PC-9 (cell line): ENCODE results near the gene GATA1. TPM values are rescaled to one million over a fixed set of nuclear protein-coding genes. Genes with fewer than 3 reads are reported as not detected.
A peak's percentile ranks its signal among the peaks of the same experiment; 100 is the strongest.

ENCODE experiments used
- BruUV-seq: library from RNA; stranded (reverse); fragments of 400-500 nt; replicated peaks from 2 replicates; lab custom pipeline; 2021; lab: Mats Ljungman, UMichigan
- CTCF ChIA-PET: fragments of 300-600 bp; sonication (Branson Sonifier 250); formaldehyde crosslinking; loops from one replicate; lab custom pipeline; 2022; ENCODE audit warnings: antibody characterized with exemption; lab: Charles Lee
- POLR2A ChIA-PET: fragments of 300-600 bp; sonication (Branson Sonifier 250); formaldehyde crosslinking; loops from one replicate; lab custom pipeline; 2022; ENCODE audit warnings: antibody characterized with exemption; ENCODE audit not compliant: unreplicated experiment; lab: Charles Lee
- DNase-seq, 2 experiments: peaks; one replicate each; pipeline versions ENCODE4 v3.0.0 to v3.0.0-alpha.2; 2015 to 2022; ENCODE audit warnings: mixed read lengths in 1 of 2
- H2AFZ ChIP-seq: fragments of 200-600 bp; sonication (generic); 2 replicates; pipeline ENCODE4 v1.8.1; 2017; ENCODE audit warnings: antibody characterized with exemption
- H3F3A ChIP-seq: fragments of 200-600 bp; sonication (generic); 2 replicates; pipeline ENCODE4 v1.8.1; 2017; ENCODE audit warnings: antibody characterized with exemption, mild to moderate bottlenecking, low read depth; ENCODE audit not compliant: insufficient read depth
- H3K27ac ChIP-seq: fragments of 200-600 bp; sonication (generic); 2 replicates; pipeline ENCODE4 v1.6.1; 2016; ENCODE audit warnings: mixed run types
- H3K27me3 ChIP-seq: fragments of 200-600 bp; sonication (generic); 2 replicates; pipeline ENCODE4 v1.6.1; 2016; ENCODE audit warnings: low read depth, mixed run types; ENCODE audit not compliant: insufficient read depth
- H3K36me3 ChIP-seq: fragments of 200-600 bp; sonication (generic); 2 replicates; pipeline ENCODE4 v1.6.1; 2016; ENCODE audit warnings: low read depth, mixed run types
- H3K4me1 ChIP-seq: fragments of 200-600 bp; sonication (generic); replicated peaks from 2 replicates; pipeline ENCODE4 v1.6.1; 2016; ENCODE audit warnings: mixed run types; ENCODE audit not compliant: insufficient read depth
- H3K4me2 ChIP-seq: fragments of 200-600 bp; sonication (generic); 2 replicates; pipeline ENCODE4 v1.6.1; 2017; ENCODE audit warnings: mixed run types
- H3K4me3 ChIP-seq: fragments of 200-600 bp; sonication (generic); 2 replicates; pipeline ENCODE4 v1.6.1; 2016; ENCODE audit warnings: mixed run types
- H3K79me2 ChIP-seq: fragments of 200-600 bp; sonication (generic); 2 replicates; pipeline ENCODE4 v1.6.1; 2017; ENCODE audit warnings: low read depth, mixed run types
- H3K9me2 ChIP-seq: fragments of 200-600 bp; sonication (generic); 2 replicates; pipeline ENCODE4 v1.8.1; 2017; ENCODE audit warnings: mild to moderate bottlenecking; ENCODE audit not compliant: insufficient read depth
- H3K9me3 ChIP-seq: fragments of 200-600 bp; sonication (generic); 2 replicates; pipeline ENCODE4 v1.8.1; 2016; ENCODE audit warnings: low read depth; ENCODE audit not compliant: insufficient read depth
- H4K20me1 ChIP-seq: fragments of 200-600 bp; sonication (generic); 2 replicates; pipeline ENCODE4 v1.8.1; 2017; ENCODE audit not compliant: insufficient read depth
- EZH2 ChIP-seq: fragments of 200-600 bp; sonication (generic); IDR thresholded peaks from 2 replicates; pipeline ENCODE4 v1.8.0; 2017; ENCODE audit warnings: antibody characterized with exemption, low read depth
- intact Hi-C: fragments of 100-400 bp; cut with micrococcal nuclease; formaldehyde crosslinking; loops from one replicate; pipeline ENCODE4 v1.10.0; 2022; ENCODE audit not compliant: unreplicated experiment
- total RNA-seq: library from RNA; stranded (reverse); gene quantifications from 2 replicates; pipeline ENCODE4 v1.2.3, GENCODE V29; 2021
- TF ChIP-seq, protein P1 (sequence below): fragments of 200-600 bp; sonication (generic); conservative IDR thresholded peaks from 2 replicates; pipeline ENCODE4 v1.6.1; 2017; ENCODE audit warnings: mixed run types, antibody characterized with exemption, mild to moderate bottlenecking, moderate library complexity

Gene GATA1
- total RNA-seq, 1 experiment from 2014 or later: not detected

GRCh38 chrX:48802089-48802904 is 15.9 kb downstream of the GATA1 start:
- Histone ChIP-seq H3F3A (no peaks in the 10 kb centered on the region), H3K27ac (peak overlapping the region; percentile 87), H3K4me3 (peak overlapping the region; percentile 58; the same call in 1 of the 2 replicates), H3K9me3 (no peaks in the 10 kb centered on the region), H2AFZ (peak overlapping the region; percentile 68; the same call in 1 of the 2 replicates), H3K9me2 (no peaks in the 10 kb centered on the region), H3K79me2 (no peaks in the 10 kb centered on the region), H3K27me3 (no peaks in the 10 kb centered on the region), H3K4me2 (peak overlapping the region; percentile 73), H3K4me1 (no peaks in the 10 kb centered on the region), H4K20me1 (no peaks in the 10 kb centered on the region), H3K36me3 (no peaks in the 10 kb centered on the region)
- CTCF ChIA-PET: no interaction called here
- no peak for TF ChIP-seq EZH2
- TF ChIP-seq, protein P1, sequence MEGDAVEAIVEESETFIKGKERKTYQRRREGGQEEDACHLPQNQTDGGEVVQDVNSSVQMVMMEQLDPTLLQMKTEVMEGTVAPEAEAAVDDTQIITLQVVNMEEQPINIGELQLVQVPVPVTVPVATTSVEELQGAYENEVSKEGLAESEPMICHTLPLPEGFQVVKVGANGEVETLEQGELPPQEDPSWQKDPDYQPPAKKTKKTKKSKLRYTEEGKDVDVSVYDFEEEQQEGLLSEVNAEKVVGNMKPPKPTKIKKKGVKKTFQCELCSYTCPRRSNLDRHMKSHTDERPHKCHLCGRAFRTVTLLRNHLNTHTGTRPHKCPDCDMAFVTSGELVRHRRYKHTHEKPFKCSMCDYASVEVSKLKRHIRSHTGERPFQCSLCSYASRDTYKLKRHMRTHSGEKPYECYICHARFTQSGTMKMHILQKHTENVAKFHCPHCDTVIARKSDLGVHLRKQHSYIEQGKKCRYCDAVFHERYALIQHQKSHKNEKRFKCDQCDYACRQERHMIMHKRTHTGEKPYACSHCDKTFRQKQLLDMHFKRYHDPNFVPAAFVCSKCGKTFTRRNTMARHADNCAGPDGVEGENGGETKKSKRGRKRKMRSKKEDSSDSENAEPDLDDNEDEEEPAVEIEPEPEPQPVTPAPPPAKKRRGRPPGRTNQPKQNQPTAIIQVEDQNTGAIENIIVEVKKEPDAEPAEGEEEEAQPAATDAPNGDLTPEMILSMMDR: no peak
- BruUV-seq: no TSS peak
- POLR2A ChIA-PET: interaction anchor here (0.6 to 0.9 kb wide), 3 partner anchors 95 to 263 kb away, joined by 3 to 14 read pairs (median 3); partner anchors contain the start of genes SLC35A2 and TBC1D25
- intact Hi-C loops: loop anchor here (5.0 kb wide), 1 partner anchor 95 kb away; the partner anchor contains the start of genes PQBP1 and TIMM17B
- peak; percentile 70 to 72 for DNase-seq

GRCh38 chrX:48802905-48803200 is 16.5 kb downstream of the GATA1 start:
- Histone ChIP-seq H3K79me2 (no peaks in the 10 kb centered on the region), H4K20me1 (no peaks in the 10 kb centered on the region), H3K4me2 (peak overlapping the region; percentile 73), H3K9me2 (no peaks in the 10 kb centered on the region), H2AFZ (no peak overlapping the region), H3F3A (no peaks in the 10 kb centered on the region), H3K4me1 (no peaks in the 10 kb centered on the region), H3K27ac (0 out of 2 replicates have a peak overlapping the region, but pooled peaks have one; percentile 16), H3K27me3 (no peaks in the 10 kb centered on the region), H3K9me3 (no peaks in the 10 kb centered on the region), H3K4me3 (peak overlapping the region; percentile 58; the same call in 1 of the 2 replicates), H3K36me3 (no peaks in the 10 kb centered on the region)
- DNase-seq: no peak
- intact Hi-C loops: loop anchor here (5.0 kb wide), 1 partner anchor 94 kb away; the partner anchor contains the start of genes PQBP1 and TIMM17B
- BruUV-seq: no TSS peak
- ChIA-PET POLR2A (no interaction called here), CTCF (no interaction called here)
- no peak for TF ChIP-seq EZH2
- TF ChIP-seq, protein P1: no peak

- intact Hi-C loops: no loop called here
- H3K79me2 ChIP-seq: no peaks in the 10 kb centered on the region
- no peak for DNase-seq
- no peak overlapping the region for H3K27ac ChIP-seq
- no peaks in the 10 kb centered on the region for H3K36me3 ChIP-seq
- H3K4me2 ChIP-seq: no peak overlapping the region
- CTCF ChIA-PET: no interaction called here
- H4K20me1 ChIP-seq: no peaks in the 10 kb centered on the region
- no peaks in the 10 kb centered on the region for H3F3A ChIP-seq
- H3K4me1 ChIP-seq: no peaks in the 10 kb centered on the region
- POLR2A ChIA-PET: interaction anchor here (0.5 kb wide), 1 partner anchor 85 kb away, joined by 5 read pairs; no protein-coding TSS in a partner anchor
- TF ChIP-seq, protein P1: no peak
- no peak for TF ChIP-seq EZH2
- H3K27me3 ChIP-seq: no peaks in the 10 kb centered on the region
- H2AFZ ChIP-seq: no peak overlapping the region
- H3K9me3 ChIP-seq: no peaks in the 10 kb centered on the region
- no peaks in the 10 kb centered on the region for H3K9me2 ChIP-seq
- no TSS peak for BruUV-seq
- no peak overlapping the region for H3K4me3 ChIP-seq
Measured at GRCh38 chrX:48806081-48806480, 19.7 kb downstream of the GATA1 start.
